Measurements from ENCODE around the gene LSM12.

LSM12 gene

DNA sequence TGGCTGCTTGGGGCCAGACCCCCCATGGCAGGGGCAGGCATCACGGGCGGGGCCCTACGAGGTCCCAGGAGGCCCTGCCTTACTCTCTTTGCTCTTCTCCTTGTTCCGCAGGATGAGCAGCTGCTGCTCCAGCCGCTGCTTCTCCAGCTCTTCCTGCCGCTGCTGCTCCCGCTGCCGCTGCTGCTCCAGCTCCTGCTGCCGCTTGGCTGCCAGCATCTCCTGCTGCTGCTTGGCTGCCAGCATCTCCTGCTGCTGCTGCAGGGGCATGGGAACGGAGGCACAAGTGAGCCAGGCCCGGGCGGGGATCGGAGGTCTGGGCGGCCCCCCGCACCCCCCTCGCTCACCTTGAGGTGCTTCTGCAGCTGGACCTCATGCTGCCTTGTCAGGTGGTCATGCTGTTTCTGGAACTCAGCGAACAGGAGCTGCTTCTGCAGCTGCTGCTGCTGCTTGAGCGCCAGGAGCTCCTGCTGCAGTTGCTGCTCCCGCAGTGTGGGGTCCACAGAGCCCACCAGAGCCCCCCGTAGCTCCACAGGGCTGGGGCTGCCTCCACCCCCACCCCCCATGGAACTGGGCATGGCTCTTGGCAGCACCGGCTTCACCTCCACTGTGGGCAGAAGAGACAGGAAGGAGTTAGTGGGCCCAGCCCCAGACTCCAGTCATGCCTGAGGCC lies 26.9 kb upstream of the LSM12 start:
- TF ChIP-seq ZFX (IDR thresholded peaks at IDR 0.05; ENCODE audit: borderline replicate concordance), result no peak
- TF ChIP-seq, protein P1, sequence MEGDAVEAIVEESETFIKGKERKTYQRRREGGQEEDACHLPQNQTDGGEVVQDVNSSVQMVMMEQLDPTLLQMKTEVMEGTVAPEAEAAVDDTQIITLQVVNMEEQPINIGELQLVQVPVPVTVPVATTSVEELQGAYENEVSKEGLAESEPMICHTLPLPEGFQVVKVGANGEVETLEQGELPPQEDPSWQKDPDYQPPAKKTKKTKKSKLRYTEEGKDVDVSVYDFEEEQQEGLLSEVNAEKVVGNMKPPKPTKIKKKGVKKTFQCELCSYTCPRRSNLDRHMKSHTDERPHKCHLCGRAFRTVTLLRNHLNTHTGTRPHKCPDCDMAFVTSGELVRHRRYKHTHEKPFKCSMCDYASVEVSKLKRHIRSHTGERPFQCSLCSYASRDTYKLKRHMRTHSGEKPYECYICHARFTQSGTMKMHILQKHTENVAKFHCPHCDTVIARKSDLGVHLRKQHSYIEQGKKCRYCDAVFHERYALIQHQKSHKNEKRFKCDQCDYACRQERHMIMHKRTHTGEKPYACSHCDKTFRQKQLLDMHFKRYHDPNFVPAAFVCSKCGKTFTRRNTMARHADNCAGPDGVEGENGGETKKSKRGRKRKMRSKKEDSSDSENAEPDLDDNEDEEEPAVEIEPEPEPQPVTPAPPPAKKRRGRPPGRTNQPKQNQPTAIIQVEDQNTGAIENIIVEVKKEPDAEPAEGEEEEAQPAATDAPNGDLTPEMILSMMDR (IDR thresholded peaks at IDR 0.05), result no peak
- no peak overlapping the region for H3K27ac ChIP-seq

DNA sequence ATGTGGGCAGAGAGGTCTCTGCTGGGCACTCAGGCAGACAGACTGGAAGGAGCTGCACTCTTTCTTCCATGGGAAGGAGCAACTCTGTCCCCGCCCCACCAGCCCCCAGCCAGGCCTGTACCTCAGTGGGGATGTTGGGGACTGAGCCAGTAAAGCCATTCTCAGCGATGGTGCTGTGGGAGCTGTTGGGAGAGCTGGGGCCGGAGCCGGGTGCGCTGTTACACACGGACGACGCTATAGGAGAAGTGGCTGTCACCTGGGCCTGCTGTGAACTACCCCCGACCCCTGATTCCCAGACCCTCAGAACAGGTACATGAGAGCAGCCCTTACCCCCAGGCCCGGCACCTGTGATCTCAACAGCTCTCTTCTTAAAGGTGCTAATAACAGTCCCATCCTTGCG lies 25.6 kb upstream of the LSM12 start:
- H3K27ac ChIP-seq, result no peak overlapping the region
- TF ChIP-seq ZFX (IDR thresholded peaks at IDR 0.05; ENCODE audit: borderline replicate concordance), result no peak
- TF ChIP-seq, protein P1 (IDR thresholded peaks at IDR 0.05), result no peak

DNA sequence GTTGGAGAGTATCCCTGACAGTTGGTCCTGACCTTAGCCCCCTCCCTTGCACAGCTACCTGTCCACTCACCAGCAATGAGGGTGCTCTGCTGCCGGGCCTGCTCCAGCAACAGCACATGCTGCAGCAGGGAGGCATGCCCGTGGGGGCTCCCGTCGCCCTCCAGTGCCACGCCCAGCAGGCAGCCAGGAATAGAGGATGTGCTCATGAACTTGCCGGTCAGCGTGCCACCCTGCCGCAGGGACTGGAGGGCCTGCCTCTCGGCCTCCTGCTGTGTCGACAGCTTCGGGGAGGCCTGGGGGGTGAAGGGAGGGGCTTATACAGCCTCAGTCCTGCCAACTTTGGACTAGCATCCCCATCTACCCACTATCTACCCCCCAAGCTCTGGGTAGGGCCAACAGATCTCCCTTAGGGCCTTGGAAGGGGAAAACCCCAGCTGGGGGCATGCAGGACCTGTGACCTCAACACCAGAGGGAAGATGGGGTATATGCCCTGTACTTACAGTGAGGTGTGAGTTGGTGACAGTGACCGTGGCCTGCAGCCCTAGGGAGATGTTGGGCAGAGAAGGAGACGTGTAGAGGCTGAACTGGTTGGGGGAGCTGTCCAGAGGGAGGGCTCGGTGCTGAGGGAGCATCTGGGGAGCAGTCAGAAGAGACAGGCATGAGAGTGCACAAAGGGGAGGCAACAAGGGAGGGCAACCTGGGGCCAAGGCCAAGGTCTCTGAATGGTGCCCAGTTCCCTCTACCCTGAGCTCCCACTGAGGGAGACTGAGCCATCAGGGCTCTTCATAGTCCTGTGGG lies 24.9 kb upstream of the LSM12 start:
- TF ChIP-seq, protein P1 (IDR thresholded peaks at IDR 0.05), result no peak
- TF ChIP-seq ZFX (IDR thresholded peaks at IDR 0.05; ENCODE audit: borderline replicate concordance), result no peak
- H3K27ac ChIP-seq, result no peak overlapping the region

DNA sequence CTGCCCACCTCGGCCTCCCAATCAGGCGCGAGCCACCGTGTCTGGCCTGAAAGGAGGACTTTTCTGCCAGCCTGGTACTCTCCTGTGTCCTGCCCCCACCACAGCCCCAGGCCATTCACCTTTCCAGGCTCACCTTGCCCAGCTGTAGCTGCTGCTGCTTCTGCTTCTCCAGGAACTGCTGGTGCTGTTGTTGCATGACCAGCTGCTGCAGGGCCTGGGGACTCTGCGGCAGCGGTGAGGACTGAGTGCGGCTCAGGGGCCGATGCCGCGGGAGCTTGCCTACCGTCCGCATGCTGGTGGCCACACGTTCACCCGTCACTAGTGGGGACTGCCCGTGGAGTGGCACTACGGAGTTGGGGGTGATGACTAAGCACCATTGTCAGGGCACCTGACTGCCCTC lies 21.8 kb upstream of the LSM12 start:
- TF ChIP-seq ZFX (IDR thresholded peaks at IDR 0.05; ENCODE audit: borderline replicate concordance), result no peak
- TF ChIP-seq, protein P1 (IDR thresholded peaks at IDR 0.05), result no peak
- no peak overlapping the region for H3K27ac ChIP-seq

DNA sequence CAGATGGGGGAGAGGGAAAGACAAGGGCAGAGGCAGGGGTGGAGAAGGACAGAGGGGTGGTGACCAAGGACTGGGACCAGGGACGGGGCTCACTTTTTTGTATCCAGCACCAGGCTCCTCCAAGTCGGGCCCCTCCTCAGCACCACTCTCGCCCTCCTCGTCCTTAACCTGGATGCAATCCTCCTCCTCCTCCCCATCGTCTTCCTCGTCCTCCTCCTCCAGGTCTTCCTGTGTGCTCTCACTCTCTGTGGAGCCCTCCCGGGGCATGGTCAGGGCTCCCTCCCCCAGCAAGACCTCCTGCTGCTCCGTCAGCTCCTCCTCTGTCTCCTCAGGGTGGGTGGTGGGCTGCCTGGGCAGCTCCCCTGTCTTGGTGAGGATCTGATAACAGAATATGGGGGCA lies 20.8 kb upstream of the LSM12 start:
- no peak for TF ChIP-seq ZFX (IDR thresholded peaks at IDR 0.05; ENCODE audit: borderline replicate concordance)
- TF ChIP-seq, protein P1 (IDR thresholded peaks at IDR 0.05), result no peak
- H3K27ac ChIP-seq, result peak overlapping the region; percentile 59

DNA sequence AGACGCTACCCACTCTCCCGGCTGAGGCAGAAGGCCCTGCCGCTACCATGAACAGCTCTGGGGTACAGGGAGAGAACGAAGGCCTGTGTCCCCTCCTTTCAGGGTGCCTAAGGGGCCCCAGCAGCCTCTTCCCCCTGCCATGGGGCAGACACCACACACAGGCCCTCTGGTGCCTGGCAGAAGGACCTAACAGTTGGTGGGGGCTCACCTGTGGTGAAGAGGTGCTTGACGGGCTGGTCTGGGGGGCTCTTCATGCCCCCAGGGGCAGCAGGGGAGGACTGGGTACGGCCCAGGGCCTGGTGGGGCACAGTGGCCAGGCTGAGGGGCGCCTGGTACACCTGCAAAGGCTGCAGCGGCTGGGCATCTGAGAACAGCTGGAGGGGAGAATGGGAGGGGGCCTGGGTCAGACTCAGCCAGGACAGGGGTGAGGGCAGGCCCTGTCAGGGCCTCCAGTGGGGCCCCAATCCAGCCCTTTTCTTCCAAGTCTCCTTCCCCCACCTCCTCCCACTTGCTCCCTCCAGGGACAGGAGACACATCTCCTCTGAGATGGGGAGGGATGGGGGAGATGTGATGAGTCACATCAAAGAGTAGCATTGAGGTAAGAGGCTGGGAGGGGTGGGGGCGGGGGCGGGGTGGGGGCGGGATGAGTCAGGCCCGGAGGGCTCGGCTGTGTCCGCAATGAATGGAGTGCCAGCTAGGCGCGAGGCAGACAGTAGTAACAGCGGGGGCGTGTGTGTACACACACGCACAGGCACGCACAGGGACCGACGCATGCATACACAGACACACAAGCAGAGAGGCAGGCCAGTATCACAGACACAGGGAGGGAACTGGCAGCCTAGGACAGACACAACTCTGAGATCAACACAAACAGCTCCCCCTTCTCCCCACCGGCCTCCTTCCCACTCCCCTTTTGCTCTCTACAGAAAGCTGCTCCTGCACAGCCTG lies 20.2 kb upstream of the LSM12 start:
- peak overlapping the region; percentile 59 for H3K27ac ChIP-seq
- no peak for TF ChIP-seq ZFX (IDR thresholded peaks at IDR 0.05; ENCODE audit: borderline replicate concordance)
- TF ChIP-seq, protein P1 (IDR thresholded peaks at IDR 0.05), result no peak
